Transverse colon (tissue), 3 donors: ENCODE measurements around the gene FAM43B.

ENCODE experiments used
- POLR2A ChIP-seq: fragments of 450-650 bp; IDR thresholded peaks from one replicate; pipeline ENCODE4 v1.6.1; 2016; ENCODE audit warnings: antibody characterized with exemption, mild to moderate bottlenecking, moderate library complexity
- TF ChIP-seq, protein P1 (sequence below), 5 experiments: fragments of 200-600 bp in 3 of 5; fragments of 450-650 bp in 2 of 5; sonication (generic) in 3 of 5; IDR thresholded peaks; 1 replicate in 2 of 5; 2 replicates in 3 of 5; pipeline ENCODE4 v1.5.1; 2016 to 2017; ENCODE audit warnings: antibody characterized with exemption in 5 of 5, inconsistent platforms in 3 of 5, mild to moderate bottlenecking in 2 of 5, moderate library complexity in 1 of 5

DNA sequence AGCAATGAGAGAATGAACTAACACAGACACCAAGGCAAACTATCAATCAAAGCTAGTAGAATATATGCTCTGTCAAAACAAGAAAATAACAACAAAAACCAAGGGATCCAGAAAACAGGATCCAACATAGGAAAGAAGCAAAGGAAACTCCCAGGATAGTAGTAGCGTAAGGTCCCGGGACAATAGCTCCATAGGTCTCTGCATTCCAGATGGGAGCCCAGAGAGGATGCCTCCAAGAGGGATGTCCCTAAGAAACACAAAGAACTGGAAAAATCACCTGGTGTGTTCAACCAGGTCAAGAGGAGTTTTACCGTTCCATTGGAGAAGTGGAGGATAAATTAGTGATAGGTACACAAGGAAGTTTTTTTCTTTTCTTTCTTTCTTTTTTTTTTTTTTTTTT, 5.7 kb upstream of the FAM43B start:
- no peak for TF ChIP-seq POLR2A
- TF ChIP-seq, protein P1, sequence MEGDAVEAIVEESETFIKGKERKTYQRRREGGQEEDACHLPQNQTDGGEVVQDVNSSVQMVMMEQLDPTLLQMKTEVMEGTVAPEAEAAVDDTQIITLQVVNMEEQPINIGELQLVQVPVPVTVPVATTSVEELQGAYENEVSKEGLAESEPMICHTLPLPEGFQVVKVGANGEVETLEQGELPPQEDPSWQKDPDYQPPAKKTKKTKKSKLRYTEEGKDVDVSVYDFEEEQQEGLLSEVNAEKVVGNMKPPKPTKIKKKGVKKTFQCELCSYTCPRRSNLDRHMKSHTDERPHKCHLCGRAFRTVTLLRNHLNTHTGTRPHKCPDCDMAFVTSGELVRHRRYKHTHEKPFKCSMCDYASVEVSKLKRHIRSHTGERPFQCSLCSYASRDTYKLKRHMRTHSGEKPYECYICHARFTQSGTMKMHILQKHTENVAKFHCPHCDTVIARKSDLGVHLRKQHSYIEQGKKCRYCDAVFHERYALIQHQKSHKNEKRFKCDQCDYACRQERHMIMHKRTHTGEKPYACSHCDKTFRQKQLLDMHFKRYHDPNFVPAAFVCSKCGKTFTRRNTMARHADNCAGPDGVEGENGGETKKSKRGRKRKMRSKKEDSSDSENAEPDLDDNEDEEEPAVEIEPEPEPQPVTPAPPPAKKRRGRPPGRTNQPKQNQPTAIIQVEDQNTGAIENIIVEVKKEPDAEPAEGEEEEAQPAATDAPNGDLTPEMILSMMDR (IDR thresholded peaks at IDR 0.05) = no peak
